Stimulated activated CD8-positive, alpha-beta memory T cell treated with anti-CD3 and anti-CD28 coated beads, Interleukin-4, amount 100 ng/mL, for 1 hour (primary cell): ENCODE data around the gene CCN6.
A peak's percentile ranks its signal among the peaks of the same experiment; 100 is the strongest.

Experiments used
- DNase-seq, 2 donors: peaks; one replicate each; pipeline ENCODE4 v3.0.0-alpha.2; 2020; ENCODE audit warnings: low read depth in 2 of 2, low spot score in 1 of 2

The CCN6 gene

GRCh38 chr6:112054001-112054400 is at the start of gene CCN6:
CCN6 (plus strand) TSS chr6:112054104; CDS start chr6:112054358, 254 bp downstream.
- DNase-seq: no peak

- DNase-seq: no peak
Observed at GRCh38 chr6:112004201-112005012, 49.5 kb upstream of the CCN6 start.

GRCh38 chr6:112005013-112005371 is 48.9 kb upstream of the CCN6 start:
- no peak for DNase-seq

GRCh38 chr6:112007254-112007653 is 46.6 kb upstream of the CCN6 start:
- DNase-seq: no peak

GRCh38 chr6:112007805-112008204 is 46.1 kb upstream of the CCN6 start:
- no peak for DNase-seq

GRCh38 chr6:112008482-112008881 is 45.4 kb upstream of the CCN6 start:
- no peak for DNase-seq

- no peak for DNase-seq
Observed at GRCh38 chr6:112010328-112010727, 43.6 kb upstream of the CCN6 start.

GRCh38 chr6:112013051-112013450 is 40.9 kb upstream of the CCN6 start:
- no peak for DNase-seq

- no peak for DNase-seq
Observed at GRCh38 chr6:112014483-112014882, 39.4 kb upstream of the CCN6 start.

- DNase-seq: no peak
Observed at GRCh38 chr6:112015725-112016124, 38.2 kb upstream of the CCN6 start.

GRCh38 chr6:112016320-112016719 is 37.6 kb upstream of the CCN6 start:
- no peak for DNase-seq

- no peak for DNase-seq
Observed at GRCh38 chr6:112017169-112017568, 36.7 kb upstream of the CCN6 start.

GRCh38 chr6:112017760-112018537 is 36.0 kb upstream of the CCN6 start:
- no peak for DNase-seq

GRCh38 chr6:112018619-112019416 is 35.1 kb upstream of the CCN6 start:
- no peak for DNase-seq

GRCh38 chr6:112019589-112019988 is 34.3 kb upstream of the CCN6 start:
- no peak for DNase-seq

GRCh38 chr6:112021691-112022310 is 32.1 kb upstream of the CCN6 start:
- no peak for DNase-seq

- DNase-seq: no peak
Observed at GRCh38 chr6:112022749-112023148, 31.2 kb upstream of the CCN6 start.

GRCh38 chr6:112024464-112024863 is 29.4 kb upstream of the CCN6 start:
- no peak for DNase-seq

GRCh38 chr6:112026933-112027332 is 27.0 kb upstream of the CCN6 start:
- no peak for DNase-seq

GRCh38 chr6:112027942-112028674 is 25.8 kb upstream of the CCN6 start:
- peak; percentile 14 to 17 for DNase-seq
